ENCODE data around the gene TM2D1. TPM values are rescaled to one million over a fixed set of nuclear protein-coding genes. Genes with fewer than 3 reads are reported as not detected.

The TM2D1 gene
- total and polyA plus RNA-seq, 9 of the 15 experiments (the other 6 are each of a cell fraction or from before 2014, with no cell fraction given), result 24.5 to 65.2 (median 47.7) TPM

DNA sequence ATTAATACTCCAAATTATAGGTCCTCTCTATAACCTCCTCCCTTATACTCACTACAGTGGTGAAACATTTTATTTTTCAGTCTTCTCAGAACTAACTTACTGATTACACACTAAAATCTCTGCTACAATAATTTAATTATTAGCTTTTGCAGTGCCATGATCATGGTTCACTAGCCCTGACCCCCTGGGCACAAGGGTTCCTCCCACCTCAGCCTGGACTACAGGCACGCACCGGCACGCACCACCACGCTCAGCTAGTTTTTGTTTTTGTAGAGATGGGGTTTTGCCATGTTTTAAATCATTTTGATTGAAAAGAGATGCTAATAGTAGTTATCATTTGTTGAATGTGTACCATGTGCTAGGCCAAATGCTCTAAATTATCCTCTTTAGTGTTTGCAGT, 23.6 kb upstream of the TM2D1 start:
- Histone ChIP-seq H3K27ac (ENCODE audit: extremely low read depth, low read depth, low read length) (no peak overlapping the region), H3K9ac (ENCODE audit: insufficient read depth in 1 of 2, low read depth in 2 of 2, low read length in 2 of 2) (no peak overlapping the region), H3K36me3 (ENCODE audit: control insufficient read depth, insufficient read depth, low read length) (no peaks in the 10 kb centered on the region), H3K4me3 (no peak overlapping the region), H3K9me1 (ENCODE audit: control insufficient read depth, insufficient read depth, low read length) (no peaks in the 10 kb centered on the region), H3K27me3 (ENCODE audit: control insufficient read depth in 2 of 2, insufficient read depth in 2 of 2, low read length in 2 of 2) (no peaks in the 10 kb centered on the region), H3K79me2 (ENCODE audit: control insufficient read depth, insufficient read depth, low read length) (no peaks in the 10 kb centered on the region), H4K20me1 (replicated peaks; ENCODE audit: control insufficient read depth, insufficient read depth, low read length) (no peaks in the 10 kb centered on the region), H3K4me1 (replicated peaks in 1 of 2; ENCODE audit: control insufficient read depth in 2 of 2, insufficient read depth in 2 of 2, low read length in 2 of 2) (no peaks in the 10 kb centered on the region; a peak in 1 of 5 replicates), H2AFZ (ENCODE audit: low read depth, low read length) (no peak overlapping the region), H3K4me2 (ENCODE audit: insufficient read depth, low read length) (no peak overlapping the region), H3K9me3 (replicated peaks; ENCODE audit: control insufficient read depth, insufficient read depth, low read depth, low read length) (no peaks in the 10 kb centered on the region)
- TF ChIP-seq, protein P1, sequence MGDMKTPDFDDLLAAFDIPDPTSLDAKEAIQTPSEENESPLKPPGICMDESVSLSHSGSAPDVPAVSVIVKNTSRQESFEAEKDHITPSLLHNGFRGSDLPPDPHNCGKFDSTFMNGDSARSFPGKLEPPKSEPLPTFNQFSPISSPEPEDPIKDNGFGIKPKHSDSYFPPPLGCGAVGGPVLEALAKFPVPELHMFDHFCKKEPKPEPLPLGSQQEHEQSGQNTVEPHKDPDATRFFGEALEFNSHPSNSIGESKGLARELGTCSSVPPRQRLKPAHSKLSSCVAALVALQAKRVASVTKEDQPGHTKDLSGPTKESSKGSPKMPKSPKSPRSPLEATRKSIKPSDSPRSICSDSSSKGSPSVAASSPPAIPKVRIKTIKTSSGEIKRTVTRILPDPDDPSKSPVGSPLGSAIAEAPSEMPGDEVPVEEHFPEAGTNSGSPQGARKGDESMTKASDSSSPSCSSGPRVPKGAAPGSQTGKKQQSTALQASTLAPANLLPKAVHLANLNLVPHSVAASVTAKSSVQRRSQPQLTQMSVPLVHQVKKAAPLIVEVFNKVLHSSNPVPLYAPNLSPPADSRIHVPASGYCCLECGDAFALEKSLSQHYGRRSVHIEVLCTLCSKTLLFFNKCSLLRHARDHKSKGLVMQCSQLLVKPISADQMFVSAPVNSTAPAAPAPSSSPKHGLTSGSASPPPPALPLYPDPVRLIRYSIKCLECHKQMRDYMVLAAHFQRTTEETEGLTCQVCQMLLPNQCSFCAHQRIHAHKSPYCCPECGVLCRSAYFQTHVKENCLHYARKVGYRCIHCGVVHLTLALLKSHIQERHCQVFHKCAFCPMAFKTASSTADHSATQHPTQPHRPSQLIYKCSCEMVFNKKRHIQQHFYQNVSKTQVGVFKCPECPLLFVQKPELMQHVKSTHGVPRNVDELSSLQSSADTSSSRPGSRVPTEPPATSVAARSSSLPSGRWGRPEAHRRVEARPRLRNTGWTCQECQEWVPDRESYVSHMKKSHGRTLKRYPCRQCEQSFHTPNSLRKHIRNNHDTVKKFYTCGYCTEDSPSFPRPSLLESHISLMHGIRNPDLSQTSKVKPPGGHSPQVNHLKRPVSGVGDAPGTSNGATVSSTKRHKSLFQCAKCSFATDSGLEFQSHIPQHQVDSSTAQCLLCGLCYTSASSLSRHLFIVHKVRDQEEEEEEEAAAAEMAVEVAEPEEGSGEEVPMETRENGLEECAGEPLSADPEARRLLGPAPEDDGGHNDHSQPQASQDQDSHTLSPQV (IDR thresholded peaks at IDR 0.05), result no peak
- no peak for TF ChIP-seq ZNF146 (CRISPR knock-in tag; IDR thresholded peaks at IDR 0.05; ENCODE audit: unreplicated experiment)
- no peak for TF ChIP-seq SIRT6 (IDR thresholded peaks at IDR 0.05; ENCODE audit: low read depth, low read length)
- TF ChIP-seq, protein P2, sequence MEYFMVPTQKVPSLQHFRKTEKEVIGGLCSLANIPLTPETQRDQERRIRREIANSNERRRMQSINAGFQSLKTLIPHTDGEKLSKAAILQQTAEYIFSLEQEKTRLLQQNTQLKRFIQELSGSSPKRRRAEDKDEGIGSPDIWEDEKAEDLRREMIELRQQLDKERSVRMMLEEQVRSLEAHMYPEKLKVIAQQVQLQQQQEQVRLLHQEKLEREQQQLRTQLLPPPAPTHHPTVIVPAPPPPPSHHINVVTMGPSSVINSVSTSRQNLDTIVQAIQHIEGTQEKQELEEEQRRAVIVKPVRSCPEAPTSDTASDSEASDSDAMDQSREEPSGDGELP (CRISPR knock-in tag; IDR thresholded peaks at IDR 0.05; ENCODE audit: borderline replicate concordance), result no peak
- TF ChIP-seq SMAD2 (IDR thresholded peaks at IDR 0.05; ENCODE audit: low read depth, low read length), result no peak
- TF ChIP-seq, protein P3, sequence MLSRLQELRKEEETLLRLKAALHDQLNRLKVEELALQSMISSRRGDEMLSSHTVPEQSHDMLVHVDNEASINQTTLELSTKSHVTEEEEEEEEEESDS (CRISPR knock-in tag; IDR thresholded peaks at IDR 0.05), result no peak
- TF ChIP-seq HDGF (IDR thresholded peaks at IDR 0.05), result no peak
- CTCF ChIA-PET (ENCODE audit: low intra/inter-chr PET ratio), result no interaction called here
- no TSS peak for BruUV-seq (replicated peaks)
- POLR2A ChIA-PET, result no interaction called here
- in situ Hi-C loops (cut with MboI), result no loop called here
- WGBS (ENCODE audit: insufficient coverage, low coverage, missing lambda C conversion rate), result 76% methylated on average over 4 of the region's 4 CpGs
- intact Hi-C loops (cut with micrococcal nuclease), result no loop called here
- no peak for ATAC-seq
- no peak for FAIRE-seq
- no peak for DNase-seq (ENCODE audit: extremely low read depth in 1 of 4, low spot score in 3 of 4)

All from K562 (cell line).